CD4-positive, alpha-beta T cell treated with Interleukin-15 for 4 hours (primary cell): Measurements from ENCODE around the gene BPTF.
"Not testable (repeated sequence)": the region's sequence is repeated elsewhere in the genome, so short reads cannot be mapped to it uniquely, and the experiment has no call there.

Experiments used
- DNase-seq: peaks from one replicate; pipeline ENCODE4 v3.0.0-alpha.2; 2020; ENCODE audit warnings: low spot score

Gene BPTF

DNA sequence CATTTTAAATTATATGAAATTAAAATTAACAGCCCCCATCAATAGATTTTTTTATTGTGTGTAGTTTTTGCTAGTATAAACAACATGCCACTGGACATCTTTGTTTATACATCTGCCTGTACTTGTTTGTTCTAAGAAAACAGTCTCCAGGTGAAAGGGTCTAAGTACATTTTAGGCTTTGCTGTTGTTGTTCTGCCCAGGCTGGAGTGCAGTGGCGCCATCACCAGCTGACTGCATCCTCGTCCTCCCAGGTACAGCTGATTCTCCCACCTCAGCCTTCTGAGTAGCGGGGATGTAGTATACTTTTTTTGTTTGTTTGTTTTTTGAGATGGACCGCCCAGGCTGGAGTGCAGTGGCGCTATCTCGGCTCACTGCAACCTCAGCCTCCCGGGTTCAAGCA is 145.5 kb downstream of the BPTF start:
- DNase-seq, result no peak

DNA sequence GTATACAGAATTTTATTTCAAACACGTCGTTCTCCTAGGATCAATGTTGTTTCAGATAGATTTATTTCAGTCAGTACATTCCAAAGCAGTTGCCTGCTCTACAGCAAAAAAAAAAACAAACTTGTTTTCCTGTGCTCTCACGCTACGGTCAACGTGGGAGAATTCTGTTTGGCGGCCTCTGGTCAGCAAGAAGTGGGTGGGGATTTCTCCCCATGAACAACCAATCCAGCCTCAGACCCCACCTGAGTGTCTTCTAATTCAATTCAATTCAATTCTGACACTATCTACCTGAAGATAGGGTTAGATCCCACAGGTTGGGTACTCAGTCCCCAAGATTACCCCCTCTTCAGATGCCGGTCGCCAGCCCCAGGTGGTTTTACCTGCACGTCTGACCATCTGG is 148.9 kb downstream of the BPTF start:
- no peak for DNase-seq

DNA sequence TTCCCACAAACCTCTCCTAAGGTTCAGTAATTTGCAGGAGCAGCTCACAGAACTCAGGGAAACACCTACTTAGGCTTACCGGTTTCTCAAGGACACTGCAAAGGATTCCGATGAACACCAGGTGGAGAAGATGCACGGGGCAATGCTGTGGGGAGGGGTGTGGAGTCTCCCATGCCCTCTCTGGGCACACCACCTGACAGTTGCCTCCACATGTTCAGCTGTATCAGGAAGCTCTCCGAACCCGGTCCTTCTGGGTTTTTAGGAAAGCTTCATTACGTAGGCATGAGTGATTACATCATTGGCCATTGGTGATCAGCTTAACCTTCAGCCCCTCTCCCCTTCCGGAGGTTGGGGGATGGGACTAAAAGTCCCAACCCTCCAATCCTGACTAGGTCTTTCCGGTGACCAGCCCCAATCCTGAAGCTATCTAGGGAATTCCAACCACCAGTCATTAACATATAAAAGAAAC is 149.3 kb downstream of the BPTF start:
- DNase-seq, result no peak

DNA sequence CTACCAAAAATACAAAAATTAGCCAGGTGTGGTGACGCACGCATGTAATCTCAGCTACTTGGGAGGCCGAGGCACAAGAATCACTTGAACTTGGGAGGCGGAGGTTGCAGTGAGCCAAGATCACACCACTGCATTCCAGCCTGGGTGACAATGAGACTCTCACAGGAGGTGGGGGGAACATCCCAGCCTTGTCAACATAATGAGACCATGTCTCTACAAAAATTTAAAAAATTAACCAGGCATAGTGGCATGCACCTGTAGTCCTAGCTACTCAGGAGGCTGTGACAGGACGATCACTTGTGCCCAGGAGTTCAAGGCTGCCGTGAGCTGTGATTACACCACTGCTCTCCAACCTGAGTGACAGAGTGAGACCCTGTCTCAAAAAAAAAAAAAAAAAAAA is 151.0 kb downstream of the BPTF start:
- DNase-seq, result not testable (repeated sequence)

DNA sequence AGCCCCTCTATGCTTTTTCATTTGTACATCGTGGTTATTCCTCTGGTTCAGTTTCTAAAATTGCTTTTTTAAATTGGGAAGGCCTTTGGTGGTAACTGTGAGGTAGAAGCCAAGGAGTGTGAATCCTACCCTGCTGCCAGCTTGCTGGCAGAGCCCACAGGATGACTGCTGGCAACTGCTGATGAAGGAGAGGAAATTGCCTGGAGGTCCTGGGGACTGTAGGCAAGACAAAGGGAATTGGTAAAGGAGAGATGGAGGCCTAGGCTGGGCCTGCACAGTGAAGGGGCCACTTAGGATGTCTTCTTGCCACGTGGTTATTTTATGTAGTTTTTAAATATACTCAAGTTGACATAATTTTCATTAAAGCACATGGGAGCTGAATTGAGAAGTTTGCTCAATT is 155.2 kb downstream of the BPTF start:
- DNase-seq, result no peak

DNA sequence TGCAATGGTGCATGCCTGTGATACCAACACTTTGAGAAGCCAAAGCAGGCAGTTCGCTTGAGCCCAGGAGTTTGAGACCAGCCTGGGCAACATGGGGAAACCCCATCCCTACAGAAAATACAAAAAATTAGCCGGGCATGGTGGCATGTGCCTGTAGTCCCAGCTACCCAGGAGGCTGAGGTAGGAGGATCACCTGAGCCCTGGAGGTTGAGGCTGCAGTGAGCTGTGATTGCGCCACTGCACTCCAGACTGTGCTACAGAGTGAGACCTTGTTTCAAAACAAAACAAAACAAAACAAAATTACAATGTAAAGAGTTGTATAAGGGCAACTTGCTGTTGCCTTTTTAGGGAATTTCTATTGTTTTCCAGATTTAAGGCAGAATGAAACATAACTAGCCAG is 155.6 kb downstream of the BPTF start:
- DNase-seq, result not testable (repeated sequence)

DNA sequence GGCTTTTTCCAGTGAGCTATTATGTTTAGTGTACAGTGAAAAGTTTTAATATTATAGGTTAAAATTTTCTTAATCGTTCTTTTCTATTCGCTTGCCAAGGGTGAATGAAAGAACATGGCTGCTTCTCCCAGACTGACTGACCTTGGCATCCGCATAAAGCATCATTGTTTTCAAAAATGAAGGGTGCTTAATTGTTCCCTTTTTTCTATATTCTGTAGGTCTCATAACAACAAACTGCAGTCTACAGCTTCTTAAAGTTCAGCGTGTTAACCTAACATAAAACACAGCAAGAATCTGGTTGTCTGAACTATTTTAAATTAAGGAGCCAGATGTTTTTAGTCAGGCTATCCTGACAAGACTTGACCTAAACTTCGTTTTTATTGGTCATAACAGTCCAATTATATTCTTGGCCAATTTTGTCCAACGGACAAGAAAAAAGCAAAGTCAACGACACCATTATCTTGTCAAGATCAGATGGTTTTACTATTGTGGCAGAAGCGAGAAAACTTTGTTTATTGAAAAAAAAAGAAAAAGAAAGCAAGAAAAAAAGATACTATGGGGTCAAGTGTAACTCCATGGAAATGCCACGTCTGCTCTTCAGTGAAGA is 156.8 kb downstream of the BPTF start:
- no peak for DNase-seq

DNA sequence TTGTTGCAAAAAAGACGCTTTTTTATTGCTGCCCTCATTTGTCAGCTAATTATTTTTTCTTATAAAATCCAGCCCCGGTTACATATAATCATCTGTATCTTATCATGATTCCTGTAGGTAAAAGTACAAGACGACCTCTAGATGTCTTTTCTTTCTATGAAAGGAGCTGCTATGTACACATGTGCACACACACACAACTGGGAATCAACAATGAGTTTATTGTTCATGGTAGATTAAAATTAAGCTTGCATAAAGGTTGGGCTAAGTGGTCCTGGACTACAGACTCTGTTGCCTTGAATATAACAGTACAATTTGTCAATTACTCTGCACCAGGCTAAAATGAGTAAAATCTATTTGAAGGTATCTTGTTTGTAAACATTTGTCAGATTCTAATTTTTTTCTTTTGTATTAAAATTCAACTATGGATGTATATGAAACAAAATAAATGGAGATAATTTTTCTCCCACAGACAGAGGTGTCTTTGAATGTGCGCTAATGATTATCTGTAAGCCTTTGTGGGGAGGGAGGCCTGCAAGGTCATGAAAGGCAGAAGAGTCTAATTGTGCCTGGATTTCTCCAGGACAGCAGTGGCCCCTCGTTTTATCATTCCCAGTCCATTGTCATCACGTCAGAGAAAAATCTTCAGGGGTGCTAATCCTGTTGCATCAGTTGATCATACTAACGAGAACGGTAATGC is 157.5 kb downstream of the BPTF start:
- DNase-seq, result no peak

DNA sequence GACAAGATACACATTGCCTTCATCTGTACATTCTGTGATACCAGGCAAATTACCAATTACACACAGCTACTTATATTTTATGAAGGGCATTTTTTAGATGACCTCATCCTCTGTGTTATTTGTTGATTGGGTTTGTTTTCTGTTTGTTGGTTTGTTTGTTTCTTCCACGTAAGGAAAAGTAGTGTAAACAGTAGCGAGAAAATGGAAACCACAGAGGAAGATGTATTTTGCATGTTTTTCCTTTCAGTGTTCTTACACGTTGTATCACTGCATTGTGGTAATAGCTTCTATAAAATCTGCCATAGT is 158.0 kb downstream of the BPTF start:
- DNase-seq, result no peak

DNA sequence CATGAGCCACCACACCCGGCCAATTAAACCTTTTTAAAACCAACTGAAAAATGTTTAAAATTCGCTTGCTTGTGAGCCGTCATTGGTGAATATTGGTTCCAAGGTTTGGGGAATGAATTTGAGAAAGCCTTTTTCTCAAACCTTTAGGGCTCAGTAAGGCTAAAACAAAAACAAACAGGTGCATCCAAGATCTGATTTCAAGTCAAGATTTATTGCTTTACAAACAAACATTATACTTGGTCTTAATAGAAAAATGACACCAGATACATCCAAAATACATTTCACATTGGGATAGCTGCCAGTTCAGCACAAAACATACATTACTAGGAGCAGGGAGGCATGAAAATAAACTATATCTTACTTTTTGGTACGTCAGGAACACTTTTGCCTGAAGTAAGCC is 165.6 kb downstream of the BPTF start:
- DNase-seq, result no peak

DNA sequence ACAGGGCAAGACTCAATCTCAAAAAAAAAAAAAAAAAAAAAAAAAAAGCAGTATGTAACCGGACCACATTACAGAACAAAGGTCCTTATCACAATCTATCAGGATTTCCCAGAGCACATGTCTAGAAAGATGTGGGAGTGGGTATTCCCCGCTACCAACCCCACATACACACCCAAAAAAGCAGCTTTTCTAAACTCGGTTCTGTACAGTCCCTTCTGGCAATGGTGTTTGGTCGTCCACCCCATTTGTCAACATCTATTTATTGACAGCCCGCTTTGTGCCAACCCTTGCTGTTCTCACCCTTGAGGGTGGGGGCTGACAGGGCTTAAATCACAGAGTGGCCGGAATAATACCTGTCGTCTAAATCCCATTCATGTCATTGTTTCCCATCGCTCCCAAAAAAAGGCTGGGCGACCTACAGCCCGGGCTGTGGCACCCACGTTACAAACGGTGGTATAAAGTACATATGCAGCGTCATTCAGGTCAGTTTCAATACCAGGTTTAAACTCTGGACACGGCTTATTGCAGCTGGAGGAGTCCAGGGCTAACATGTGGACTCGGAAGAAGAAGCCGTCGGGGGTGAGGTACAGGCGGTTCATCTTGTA is 167.3 kb downstream of the BPTF start:
- no peak for DNase-seq

DNA sequence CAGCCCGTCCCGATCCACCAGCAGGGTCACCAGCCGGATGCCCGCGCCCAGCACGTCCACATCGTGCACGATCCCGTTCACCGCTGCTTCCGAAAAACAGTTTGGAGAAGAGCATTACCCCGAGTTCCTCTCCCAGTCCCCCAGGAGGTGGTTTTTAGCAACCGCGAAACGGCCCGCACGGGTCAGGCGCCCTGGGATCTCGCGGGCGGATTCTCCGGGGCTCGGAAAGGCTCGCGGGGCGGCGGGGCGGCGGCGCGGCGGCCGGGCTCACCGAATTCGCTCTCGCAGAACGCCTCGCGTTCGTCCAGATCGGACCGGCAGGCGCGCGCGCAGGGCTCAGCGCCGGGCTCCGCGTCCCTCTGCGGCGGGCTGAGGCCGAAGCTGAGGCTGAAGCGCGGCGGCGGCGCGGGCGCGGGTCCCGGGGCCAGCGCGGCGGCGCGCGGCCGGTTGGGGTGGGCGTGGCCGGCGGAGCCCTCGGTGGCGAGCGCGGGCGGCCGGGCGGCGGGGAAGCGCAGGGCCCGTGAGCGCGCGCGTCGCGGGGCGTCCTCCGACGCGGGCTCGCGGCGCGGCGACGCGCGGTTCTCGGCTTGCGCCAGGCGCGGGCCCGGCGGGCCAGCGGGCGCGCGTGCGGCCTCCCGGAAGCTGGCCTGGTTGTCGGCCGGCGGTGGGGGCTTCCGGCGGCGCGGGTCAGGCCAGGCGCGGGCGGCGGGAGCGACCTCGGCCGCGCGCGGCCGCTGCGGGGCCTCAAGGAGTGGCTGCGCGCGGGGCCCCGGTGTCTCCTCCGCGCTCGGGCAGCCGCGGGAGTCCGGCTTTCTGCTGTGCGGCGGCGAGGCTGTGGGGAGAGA is 168.1 kb downstream of the BPTF start:
- DNase-seq, result peak; percentile 57

DNA sequence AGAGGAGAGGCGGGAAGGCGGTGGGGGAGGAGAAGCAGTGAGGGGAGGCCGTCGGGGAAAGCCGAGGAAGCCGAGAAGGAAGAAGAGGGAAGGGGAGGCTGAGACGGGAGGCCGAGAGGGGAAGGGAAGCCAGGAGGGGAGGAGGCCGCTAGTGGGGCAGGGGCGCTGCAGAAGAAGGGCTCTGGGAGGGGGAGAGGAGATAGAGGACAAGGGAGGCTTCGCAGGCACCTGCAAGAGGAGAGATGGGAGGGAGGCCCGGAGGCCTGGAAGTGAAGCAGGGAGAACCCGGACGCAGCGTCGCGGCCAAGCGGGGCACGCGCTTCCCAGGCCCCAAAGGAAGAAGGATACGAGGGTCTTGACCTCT is 168.7 kb downstream of the BPTF start:
- no peak for DNase-seq

DNA sequence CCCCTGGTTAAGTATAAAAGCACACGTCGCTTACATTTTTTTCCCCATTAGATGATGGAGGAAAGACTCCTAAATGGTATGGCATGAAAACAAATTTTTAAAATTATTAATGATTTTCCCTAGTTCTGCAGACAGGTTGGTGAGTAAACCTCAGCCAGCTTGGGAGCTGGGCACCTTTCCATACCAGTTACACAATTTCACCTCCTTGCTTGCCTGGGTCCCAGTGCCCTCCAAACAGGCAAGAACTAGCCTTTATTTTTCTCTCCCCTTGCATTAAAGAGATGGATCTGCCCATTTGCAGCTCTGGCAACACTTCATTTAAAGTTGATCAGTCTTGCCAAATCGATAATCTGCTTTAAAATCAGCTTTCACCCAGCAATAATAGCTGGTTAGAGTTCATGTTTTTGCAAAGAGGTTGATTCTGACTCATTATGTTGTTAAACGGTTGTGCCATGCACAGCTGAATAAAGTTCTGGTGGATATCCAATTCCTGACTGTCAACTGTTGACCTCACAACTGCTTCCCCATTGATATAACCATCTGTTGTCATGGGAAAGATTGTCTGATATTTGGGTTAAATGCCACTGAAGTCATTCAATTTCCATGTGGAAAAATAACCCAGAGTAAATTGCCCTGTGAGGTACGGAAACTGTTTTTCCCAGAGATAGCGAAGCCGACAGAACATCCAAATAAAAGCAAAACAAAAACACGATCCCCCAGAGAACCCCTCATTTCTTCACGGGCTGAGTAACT is 169.7 kb downstream of the BPTF start:
- no peak for DNase-seq

DNA sequence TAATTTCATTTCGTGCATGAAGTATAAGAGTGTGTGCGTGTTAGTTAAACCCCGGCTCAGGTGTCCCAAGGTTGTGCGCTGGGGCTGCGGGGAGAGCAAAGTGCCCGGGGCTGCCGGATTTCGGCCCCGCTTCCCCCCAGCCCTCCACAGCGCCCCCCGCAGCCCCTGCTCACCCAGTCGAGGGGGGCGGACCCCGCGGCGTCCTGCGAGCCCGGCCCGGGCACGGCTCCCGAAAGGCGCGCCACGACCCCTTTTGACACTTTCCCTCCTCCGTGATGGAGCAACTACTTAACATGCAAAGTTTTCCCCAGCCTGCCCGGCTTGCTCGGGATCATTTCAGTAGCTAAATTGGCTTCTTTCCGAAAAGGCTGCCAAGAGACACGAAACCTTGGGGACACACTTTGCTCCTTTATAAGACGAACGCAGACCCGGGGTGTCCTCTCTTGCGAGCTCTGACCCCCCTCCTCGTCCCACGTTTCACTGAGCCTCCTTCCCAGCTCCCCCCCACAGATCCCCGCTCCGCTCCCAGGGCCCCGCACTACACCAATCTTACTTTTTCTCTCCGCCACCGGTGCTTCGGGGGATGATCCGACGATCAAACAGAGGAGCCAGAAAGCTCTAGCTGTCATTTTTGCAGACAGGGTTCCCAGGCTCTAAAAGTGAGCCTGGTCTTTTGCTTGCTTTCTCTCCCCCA is 170.4 kb downstream of the BPTF start:
- DNase-seq, result no peak

DNA sequence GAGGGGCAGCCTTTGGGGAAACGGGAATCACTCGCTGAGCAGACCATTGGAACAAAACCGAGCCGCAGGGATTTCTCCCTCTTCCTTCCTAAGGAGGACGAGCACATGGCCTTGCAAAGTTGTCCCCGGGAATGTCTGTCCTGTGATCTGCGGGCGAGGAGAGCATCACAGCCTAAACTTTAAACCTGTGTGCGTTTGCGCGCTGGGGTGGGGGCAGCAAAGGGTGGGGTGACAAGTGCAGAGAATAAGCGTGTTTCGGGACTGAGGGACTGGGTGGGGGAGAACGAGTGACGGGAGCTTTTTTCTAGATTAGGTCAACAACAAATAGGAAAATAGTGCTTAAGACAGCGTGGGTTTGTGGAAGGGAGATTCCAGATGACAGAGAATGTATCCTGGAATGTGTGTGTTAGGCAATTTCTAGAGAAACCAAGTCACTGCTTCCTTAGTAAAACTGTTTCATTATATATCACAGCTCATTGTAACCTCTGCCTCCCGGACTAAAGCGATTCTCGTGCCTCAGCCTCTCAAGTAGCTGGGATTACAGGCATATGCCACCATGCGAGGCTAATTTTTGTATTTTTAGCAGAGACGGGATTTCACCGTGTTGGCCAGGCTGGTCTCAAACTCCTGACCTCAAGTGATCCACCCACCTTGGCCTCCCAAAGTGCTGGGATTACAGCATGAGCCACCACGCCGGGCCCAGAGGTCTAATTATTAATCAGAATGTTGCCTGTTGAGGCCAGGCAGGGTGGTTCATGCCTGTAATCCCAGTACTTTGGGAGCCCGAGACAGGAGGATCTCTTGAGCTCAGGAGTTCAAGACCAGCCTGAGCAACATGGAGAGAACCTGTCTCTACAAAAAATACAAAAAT is 171.2 kb downstream of the BPTF start, which contains the start of gene C17orf58:
C17orf58 (minus strand) TSS at position 169 of the 871 bp plus-strand sequence. CDS start 271 bp downstream, outside the sequence.
- DNase-seq, result not testable (repeated sequence)

DNA sequence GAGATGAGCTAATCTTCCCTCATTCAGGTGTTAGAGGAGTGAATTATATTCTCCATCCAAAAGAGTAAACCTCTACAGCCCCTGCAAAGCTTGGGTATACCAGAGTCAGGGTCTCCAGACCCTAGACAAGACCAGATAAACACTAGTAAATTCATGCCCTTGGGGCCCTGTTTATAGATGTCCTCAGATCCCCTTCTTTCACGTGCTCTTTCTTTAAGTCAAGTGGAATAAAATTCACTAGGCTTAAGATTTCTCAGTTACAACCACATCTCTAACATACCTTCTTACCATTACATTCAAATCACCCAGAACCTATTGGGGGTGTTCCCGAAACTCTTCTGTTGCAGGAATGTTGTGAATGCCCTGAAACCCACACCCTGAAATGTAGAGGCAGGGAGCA is 173.2 kb downstream of the BPTF start:
- no peak for DNase-seq

DNA sequence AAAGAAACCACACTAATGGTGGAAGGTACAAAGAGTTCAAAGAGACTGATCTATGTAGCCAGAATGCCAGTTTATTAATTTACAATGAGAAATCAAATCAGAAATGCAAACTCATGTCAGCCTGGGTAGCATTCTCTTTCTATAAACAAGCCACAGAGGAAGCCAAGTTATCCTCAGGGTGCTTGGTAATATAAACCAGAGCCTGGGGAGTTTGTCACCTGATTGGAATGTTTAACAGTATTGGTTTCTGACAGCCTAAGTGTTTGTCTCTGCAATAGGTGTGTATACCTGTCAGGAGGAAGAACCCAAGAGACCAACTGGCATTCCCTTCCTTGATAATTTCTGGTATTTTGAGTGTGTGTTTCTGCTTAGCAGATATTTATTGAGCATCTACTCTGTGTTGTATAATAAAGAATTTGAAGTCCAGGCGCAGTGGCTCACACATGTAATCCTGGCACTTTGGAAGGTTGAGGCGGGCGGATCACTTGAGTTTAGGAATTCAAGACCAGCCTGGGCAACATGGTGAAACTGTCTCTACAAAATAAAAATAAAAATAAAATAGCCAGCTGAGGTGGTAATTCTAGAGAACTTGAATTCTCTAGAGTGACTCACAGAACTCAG is 174.1 kb downstream of the BPTF start:
- no peak for DNase-seq

DNA sequence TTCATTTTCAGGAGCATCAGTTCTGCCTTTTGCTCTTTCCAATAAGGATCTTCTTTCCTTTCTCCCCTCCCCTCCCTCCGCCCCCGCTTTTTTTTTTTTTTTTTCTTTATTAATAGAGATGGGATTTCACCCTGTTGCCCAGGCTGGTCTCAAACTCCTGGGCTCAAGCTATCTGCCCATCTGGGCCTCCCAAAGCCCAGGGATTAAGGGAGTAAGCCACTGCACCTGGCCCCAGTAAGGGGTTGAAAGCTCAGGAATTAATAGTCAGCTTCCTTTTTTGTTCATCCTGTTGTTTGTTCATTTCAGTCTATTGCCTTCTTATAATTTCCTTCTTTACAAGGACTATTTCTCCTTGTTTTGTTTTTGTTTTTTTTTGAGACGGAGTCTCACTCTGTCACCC is 178.9 kb downstream of the BPTF start:
- no peak for DNase-seq

DNA sequence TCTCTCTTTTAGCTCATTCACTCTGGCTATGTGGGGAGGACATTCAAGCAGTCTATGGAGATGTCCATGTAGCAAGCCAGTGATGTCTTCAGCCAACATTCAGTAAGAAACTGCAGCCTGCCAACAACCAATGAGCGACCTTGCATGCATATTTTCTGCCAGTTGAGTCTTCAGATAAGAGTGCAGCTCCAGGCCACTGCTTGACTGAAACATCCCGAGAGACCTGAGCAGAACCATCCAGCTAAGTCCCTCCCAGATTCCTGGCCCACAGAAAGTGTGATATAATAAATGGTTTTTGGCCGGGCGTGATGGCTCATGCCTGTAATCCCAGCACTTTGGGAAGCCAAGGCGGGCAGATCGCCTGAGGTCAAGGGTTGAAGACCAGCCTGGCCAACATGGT is 181.5 kb downstream of the BPTF start:
- DNase-seq, result no peak
